CD4-positive, alpha-beta T cell treated with Interleukin-6 at 100 ng/mL for 8 hours (primary cell): Measurements from ENCODE around the gene SH3GL2.

Experiments used
- DNase-seq: peaks from one replicate; pipeline ENCODE4 v3.0.0-alpha.2; 2020; ENCODE audit warnings: mixed read lengths, low spot score

Gene SH3GL2

DNA sequence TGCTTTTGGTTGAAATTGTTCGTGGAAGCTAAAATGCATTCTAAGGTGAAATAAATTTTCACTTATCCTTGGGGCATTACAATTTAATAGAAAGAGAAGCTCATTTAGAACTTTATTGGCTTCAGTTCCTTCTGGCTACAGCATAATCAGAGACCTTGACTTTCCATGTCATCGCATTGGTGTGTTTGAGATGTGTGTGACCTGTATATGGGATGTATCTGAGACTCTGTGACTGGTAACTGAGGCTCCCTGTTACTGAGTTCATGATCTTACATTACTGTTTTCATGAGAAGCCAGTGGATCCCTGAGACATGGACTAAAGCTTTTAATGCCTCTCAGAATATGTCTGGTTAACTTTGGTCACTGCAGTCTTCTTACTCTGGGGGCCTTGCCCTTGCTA lies 32.5 kb downstream of the SH3GL2 start:
- DNase-seq = no peak

DNA sequence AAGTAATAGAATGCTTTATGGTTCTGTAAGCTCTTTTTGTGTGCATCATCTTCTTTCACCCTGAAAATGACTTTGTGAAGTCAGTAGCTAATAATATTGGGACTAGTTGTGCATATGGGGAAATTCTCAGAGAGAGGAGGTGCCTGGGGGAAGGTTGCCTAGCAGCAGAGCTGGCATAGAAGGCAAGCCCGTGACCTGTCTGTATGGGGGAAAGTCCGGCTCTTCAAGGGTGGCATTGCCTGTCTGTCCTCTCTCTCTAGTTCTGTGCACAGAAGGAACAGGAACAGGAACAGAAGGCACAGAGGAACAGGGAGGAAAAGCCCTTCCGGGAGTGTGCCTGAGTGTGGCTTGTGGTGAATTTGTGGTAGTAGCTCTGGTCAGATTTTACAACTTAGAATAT lies 33.1 kb downstream of the SH3GL2 start:
- DNase-seq = no peak

DNA sequence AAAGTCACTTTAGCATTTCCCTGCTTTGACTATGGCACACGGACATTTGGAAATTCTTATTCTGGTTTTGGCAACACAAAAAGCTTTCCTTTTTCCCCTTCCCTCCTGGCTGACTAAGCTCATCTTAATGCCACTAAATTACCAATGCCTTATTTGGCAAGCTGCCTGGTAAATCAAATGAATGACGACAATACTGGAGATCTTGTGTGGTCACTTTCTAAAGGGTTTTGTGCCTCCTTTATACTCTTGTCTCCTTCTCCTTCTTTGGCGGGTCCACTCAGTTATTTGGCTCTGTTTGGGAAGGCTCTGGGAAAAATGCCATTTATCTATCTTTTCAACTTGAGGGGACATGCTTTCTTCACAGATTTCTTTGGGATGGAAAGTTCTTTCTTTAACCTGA lies 34.9 kb downstream of the SH3GL2 start:
- DNase-seq = no peak

GRCh38 chr9:17614250-17614649 lies 35.4 kb downstream of the SH3GL2 start:
- DNase-seq = no peak

GRCh38 chr9:17614903-17615302 lies 36.0 kb downstream of the SH3GL2 start:
- DNase-seq = no peak

- DNase-seq = no peak
Measured at GRCh38 chr9:17622141-17622540, 43.3 kb downstream of the SH3GL2 start.

GRCh38 chr9:17622749-17623148 lies 43.9 kb downstream of the SH3GL2 start:
- no peak for DNase-seq

- no peak for DNase-seq
Measured at GRCh38 chr9:17623965-17624364, 45.1 kb downstream of the SH3GL2 start.

DNA sequence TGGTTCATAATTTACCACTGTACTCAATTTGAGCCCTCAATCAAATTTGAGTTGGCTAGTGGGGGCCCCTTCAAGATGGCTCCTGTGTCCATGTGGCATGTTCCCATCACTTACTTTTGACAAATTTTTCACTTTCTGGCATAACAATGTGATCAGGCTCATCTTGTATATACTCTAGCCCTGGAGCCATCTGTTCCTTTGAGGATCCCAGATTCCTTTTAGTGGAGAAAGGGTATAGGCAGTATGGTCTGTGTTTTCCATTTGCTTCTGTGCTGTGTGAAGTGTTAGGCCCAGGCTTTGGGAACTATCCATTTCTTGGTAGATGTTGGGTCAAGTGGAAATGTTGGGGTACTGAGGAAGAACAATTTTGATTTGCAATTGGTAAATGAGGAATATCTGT lies 45.7 kb downstream of the SH3GL2 start:
- DNase-seq = no peak

DNA sequence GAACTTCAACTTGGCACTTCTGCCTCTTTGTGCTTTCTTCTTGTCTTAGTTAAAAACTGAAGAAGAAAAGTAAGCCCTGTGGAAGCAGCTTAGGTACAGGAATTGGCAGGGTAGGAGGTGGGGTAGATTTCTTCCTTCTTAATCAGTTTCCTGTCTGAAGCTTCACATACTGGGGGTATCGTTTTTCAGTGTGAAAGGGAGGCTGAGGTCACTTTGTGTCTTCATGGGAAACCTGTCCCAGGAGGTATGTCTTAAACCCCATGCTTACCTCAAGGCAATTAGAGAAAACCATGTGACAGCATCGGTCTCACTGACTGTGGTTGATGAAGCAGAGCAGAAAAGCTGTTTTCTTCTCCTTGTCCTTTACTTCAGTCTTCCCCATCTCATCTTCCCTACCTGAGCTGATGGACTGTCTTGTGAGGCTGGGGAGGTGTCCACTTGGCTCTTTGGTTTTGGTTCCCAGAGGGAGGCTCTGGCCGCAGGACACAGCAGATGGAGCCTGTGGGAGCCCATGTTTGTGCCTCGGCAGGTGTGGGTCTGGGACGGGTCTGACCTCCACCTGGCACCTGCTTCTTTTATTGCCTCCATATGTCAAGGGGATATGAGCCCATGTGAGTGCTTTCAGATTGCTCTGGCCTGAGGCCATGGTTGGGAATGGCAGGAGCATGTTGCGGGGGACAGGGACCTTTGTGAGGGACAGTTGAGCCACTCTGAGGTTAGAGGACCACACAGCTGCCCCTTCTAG lies 47.0 kb downstream of the SH3GL2 start:
- DNase-seq = no peak

DNA sequence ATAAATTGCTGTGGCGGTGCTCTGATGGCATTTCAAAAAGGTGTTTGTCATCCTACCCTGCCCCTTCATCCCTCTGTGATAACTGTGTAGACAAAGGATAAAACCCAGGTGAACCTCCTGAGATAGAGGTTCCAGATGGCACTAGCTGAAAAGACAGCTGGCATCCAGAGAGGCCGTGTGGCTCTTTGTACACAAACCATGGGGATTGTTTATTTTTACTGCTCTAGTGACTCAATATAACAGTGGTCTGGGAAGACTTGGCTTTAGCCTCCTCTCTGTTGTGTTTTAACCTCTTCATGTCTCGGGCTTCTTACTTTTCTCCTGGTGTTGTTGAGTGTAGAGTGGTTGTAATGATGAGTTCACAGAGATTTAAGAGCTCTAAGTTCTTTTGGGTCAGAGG lies 48.8 kb downstream of the SH3GL2 start:
- no peak for DNase-seq

- no peak for DNase-seq
Measured at GRCh38 chr9:17628624-17629023, 49.8 kb downstream of the SH3GL2 start.

- no peak for DNase-seq
Measured at GRCh38 chr9:17630531-17630949, 51.7 kb downstream of the SH3GL2 start.

- no peak for DNase-seq
Measured at GRCh38 chr9:17631396-17631795, 52.5 kb downstream of the SH3GL2 start.

DNA sequence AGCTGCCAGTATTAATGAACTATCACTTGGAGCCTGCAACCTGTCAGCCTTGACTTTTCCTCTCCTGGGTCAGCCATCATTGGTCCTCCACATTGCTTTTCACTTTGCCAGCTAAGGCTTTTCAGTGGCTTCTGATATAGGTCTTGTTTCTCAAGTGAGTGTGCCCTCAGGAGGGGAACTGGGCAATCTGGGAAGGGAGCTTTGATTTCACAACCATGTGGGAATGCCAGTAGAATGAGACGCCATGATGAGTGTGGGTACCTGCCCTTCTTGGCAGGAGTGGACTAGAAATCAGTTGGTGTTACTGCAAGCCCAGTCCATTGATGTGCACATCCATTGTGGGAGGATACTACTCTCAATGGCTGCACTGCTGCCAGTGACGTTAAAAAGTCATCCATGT lies 54.1 kb downstream of the SH3GL2 start:
- DNase-seq = no peak

DNA sequence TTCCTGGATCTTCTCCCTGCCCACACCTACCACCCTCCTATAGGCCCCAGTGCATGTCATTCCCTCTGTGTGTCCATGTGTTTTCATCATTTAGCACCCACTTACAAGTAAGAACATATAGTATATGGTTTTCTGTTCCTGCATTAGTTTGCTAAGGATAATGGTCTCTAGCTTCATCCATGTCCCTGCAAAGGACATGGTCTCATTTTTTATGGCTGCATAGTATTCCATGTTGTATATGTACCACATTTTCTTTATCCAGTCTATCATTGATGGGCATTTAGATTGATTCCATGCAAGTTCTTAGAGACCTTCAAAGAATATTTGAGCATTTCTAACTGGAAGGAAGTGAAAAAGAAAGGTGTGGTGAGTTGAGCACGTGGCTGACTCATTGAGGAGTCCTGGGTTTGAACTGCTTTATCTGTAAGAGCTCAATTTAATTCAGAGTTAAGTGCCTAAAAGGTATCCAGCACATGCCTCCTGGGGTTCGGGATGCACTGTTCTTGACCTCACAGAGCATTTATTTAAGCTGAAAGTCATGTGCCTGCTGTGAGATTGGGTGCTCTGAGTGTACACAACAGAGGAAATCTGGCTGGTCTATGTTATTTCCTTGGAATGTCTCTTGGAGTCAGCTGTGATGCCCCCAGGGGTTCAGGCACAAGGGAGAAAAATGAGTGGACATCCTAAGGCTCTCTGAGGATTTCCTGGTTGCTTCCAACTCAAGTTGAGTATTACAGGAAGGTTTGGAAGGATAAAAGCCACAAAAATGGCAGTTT lies 56.4 kb downstream of the SH3GL2 start:
- DNase-seq = no peak

DNA sequence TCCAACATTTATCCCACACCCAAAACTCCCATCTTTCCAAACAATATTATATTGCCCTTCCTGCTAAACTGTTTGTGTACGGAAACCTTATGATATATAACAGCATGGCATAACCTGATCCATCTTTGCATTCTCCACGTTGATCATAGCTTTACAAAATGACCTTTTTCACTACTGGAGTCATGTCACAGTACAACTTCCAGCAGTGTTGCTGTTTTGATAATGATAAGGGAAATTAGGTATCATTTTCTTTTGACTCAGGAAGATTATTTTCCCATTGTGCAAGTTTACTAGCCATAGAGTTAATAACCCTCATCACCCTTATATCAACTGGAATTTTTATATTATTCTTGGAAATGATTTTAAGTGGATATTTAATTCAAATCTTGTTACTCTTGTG lies 57.5 kb downstream of the SH3GL2 start:
- no peak for DNase-seq

DNA sequence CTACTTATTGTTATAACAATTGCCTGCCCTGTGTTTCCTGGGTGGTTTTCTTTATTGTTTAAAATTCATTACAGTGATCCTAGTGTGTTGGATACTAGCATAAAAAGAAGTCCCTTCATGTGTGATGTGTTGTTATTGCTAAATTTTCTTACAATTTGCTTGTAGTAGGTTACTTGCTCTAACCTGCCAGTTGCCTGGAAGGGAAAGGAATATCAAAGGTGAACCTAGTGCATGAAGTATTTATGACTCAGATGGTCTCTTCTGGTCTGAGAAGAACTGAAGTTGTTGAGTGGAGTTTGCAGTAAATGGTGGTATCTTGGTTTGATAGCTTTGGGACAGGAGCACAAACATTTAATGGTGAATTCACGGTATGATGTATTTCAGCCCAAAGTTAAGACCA lies 58.0 kb downstream of the SH3GL2 start:
- no peak for DNase-seq

DNA sequence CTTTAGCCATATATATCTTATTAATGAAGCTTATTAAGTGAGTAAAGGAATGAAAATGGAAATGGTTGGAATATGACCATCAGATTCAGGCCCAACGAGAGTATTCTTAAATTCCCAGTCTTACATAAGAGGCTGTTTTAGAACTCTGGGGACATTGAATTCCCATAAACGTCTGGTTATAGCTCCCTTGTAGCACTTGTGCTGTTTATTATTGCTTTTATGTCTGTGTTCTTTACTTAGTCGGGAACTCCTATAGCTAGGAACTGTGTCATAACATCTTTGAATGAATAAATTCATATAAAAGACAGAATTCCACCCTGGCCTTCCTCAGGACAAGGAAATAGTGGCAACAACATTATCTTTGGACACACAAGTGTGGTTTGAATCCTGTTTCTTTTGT lies 58.4 kb downstream of the SH3GL2 start:
- DNase-seq = no peak

DNA sequence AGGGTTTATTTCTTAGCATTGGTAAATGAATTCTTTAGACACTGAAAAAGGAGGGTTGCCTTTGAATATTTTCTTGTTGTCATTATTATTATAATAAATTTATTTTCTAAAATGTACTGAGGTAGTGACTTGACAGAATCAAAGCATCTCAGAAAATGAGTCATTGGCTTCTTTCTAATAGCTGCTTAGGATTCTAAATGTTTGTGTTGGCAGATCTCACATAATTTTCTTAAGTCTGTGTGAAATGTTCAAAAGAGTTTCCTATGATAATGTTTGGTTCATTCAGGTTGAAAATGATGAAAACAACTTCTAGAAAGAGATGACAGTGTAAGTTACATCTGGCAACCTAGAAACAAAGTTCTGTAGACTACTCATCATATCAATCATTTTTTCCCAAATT lies 69.7 kb downstream of the SH3GL2 start:
- DNase-seq = no peak

DNA sequence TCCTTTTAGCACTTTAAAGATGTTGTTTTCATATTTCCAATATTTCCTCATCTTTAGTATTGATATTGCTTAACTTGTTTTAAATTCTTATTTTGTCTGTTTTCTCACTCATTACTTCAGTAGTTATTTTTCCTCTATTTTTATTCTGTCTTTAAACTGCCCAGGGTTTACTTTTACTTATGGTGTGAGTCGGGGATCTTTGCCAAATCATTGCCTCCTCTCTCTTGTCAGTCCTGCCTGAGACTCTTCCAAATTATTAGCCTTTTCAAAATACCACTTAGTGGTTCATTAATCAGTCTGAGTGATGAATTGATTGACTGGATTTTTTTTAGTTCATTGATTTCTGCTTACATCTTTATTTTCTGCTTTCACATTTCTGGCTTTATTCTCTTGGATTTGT lies 72.9 kb downstream of the SH3GL2 start:
- DNase-seq = no peak

GRCh38 chr9:17653947-17654465 lies 75.1 kb downstream of the SH3GL2 start:
- no peak for DNase-seq

GRCh38 chr9:17656889-17657288 lies 78.0 kb downstream of the SH3GL2 start:
- no peak for DNase-seq
